Thoracic aorta (tissue), 2 donors: ENCODE results near the gene PTPRR. TPM values are rescaled to one million over a fixed set of nuclear protein-coding genes. Genes with fewer than 3 reads are reported as not detected.

Experiments
- ATAC-seq: fragments of 150-250 bp; one replicate; pipeline ENCODE4 v1.8.0; 2017; ENCODE audit warnings: low read depth; ENCODE audit not compliant: insufficient number of reproducible peaks, low FRiP score
- DNase-seq: peaks from one replicate; pipeline ENCODE4 v3.0.0-alpha.2; 2020; ENCODE audit warnings: low spot score
- H3K27ac ChIP-seq, 2 donors: fragments of 200-600 bp; sonication (generic); 1 replicate in 1 of 2; 2 replicates in 1 of 2; pipeline ENCODE4 v1.5.1; 2016; ENCODE audit warnings: mild to moderate bottlenecking in 2 of 2, moderate library complexity in 2 of 2
- H3K27me3 ChIP-seq: fragments of 200-600 bp; sonication (generic); replicated peaks from 2 replicates; pipeline ENCODE4 v1.6.0; 2016; ENCODE audit warnings: mild to moderate bottlenecking; ENCODE audit not compliant: insufficient read depth
- H3K36me3 ChIP-seq: fragments of 200-600 bp; sonication (generic); one replicate; pipeline ENCODE4 v1.5.1; 2016
- H3K4me1 ChIP-seq, 2 donors: fragments of 200-600 bp; sonication (generic); 1 replicate in 1 of 2; 2 replicates in 1 of 2; pipeline versions ENCODE4 v1.5.1 to v1.6.0; 2016; ENCODE audit warnings: low read depth in 2 of 2, mild to moderate bottlenecking in 1 of 2; ENCODE audit not compliant: control insufficient read depth in 1 of 2
- H3K4me3 ChIP-seq: fragments of 200-600 bp; sonication (generic); 2 replicates; pipeline ENCODE4 v1.5.1; 2016; ENCODE audit warnings: mild to moderate bottlenecking
- H3K9me3 ChIP-seq: fragments of 200-600 bp; sonication (generic); 2 replicates; pipeline ENCODE4 v1.5.1; 2016
- total RNA-seq, 2 donors: library from RNA; depleted of rRNA; stranded (reverse); fragments of >200 nt; gene quantifications; one replicate each; pipeline versions ENCODE4 v1.1.0 to v1.2.3, GENCODE V29; 2016
- TF ChIP-seq, protein P1 (sequence below): fragments of 200-600 bp; sonication (generic); IDR thresholded peaks from one replicate; pipeline ENCODE4 v1.5.1; 2019; ENCODE audit warnings: antibody characterized with exemption

Gene PTPRR
- total RNA-seq, 2 donors from 2014 or later: 0.27 to 0.35 TPM

DNA sequence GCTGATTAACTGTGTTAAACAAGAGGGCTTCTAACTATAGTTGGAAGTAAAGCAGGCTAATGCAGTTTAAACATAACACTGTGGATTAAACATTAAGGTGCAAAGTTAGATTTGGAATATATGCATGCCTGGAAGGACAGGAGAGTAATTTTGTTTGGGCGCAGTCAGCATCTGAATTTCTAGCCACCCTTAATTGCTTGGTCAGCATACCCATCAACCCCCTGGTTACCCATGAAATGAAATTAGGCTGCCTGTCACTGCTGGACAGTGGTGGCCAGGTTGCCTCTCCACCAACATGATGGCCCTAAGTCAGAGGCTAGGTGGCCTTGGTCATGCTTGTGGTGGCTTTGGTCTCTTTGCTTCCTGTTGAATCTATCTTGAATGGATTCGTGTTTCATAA lies 253.3 kb downstream of the PTPRR start:
- H3K27ac ChIP-seq: no peak overlapping the region
- H3K27me3 ChIP-seq: no peaks in the 10 kb centered on the region
- no peak for DNase-seq
- TF ChIP-seq, protein P1, sequence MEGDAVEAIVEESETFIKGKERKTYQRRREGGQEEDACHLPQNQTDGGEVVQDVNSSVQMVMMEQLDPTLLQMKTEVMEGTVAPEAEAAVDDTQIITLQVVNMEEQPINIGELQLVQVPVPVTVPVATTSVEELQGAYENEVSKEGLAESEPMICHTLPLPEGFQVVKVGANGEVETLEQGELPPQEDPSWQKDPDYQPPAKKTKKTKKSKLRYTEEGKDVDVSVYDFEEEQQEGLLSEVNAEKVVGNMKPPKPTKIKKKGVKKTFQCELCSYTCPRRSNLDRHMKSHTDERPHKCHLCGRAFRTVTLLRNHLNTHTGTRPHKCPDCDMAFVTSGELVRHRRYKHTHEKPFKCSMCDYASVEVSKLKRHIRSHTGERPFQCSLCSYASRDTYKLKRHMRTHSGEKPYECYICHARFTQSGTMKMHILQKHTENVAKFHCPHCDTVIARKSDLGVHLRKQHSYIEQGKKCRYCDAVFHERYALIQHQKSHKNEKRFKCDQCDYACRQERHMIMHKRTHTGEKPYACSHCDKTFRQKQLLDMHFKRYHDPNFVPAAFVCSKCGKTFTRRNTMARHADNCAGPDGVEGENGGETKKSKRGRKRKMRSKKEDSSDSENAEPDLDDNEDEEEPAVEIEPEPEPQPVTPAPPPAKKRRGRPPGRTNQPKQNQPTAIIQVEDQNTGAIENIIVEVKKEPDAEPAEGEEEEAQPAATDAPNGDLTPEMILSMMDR: no peak
- no peaks in the 10 kb centered on the region for H3K9me3 ChIP-seq
- H3K4me3 ChIP-seq: no peak overlapping the region
- no peaks in the 10 kb centered on the region for H3K4me1 ChIP-seq
- ATAC-seq: no peak
- no peaks in the 10 kb centered on the region for H3K36me3 ChIP-seq

DNA sequence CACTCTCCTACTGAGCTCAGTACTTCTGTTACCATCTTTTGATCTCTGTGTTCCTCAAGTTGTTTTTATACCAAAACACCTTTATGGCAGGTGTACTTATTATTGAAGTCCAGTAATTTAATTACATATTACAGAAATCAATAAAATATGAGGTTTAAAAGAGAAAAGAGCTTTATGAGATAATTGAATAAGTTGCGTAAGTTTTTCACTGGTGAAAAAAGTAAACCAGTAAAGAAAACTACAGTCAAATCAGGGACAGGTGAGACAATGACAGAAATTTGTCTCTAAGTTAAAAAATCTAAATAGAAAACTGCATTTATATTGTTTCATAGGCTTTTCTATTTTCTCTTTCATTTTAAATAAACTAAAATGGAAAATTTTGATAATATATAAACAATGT lies 254.2 kb downstream of the PTPRR start:
- Histone ChIP-seq H3K9me3 (no peaks in the 10 kb centered on the region), H3K4me1 (peaks cover 0 to 4% of the 10 kb centered on the region in 2 donors), H3K27ac (no peak overlapping the region), H3K4me3 (no peak overlapping the region), H3K27me3 (no peaks in the 10 kb centered on the region), H3K36me3 (no peaks in the 10 kb centered on the region)
- no peak for ATAC-seq
- DNase-seq: no peak
- TF ChIP-seq, protein P1: no peak

DNA sequence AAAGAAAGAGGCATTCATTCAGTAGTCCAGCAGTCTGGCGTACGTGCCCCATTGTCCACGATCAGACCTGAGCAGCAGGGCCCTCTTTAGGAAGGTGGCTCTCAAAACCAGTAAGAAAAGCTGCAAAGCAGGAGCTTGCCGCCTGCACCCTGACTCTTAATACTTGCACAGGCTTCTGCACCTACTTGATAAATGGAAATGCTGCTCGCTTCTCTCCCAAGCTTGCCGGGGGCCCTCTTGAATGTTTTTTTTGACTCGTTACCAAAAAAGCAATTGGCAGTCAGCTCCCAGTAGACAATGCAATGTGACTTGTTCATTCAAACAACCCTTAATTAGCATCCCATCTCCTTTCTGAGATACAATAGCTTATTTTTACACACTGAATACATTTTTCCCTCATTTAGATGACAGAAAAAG lies 256.1 kb downstream of the PTPRR start:
- H3K27me3 ChIP-seq: no peaks in the 10 kb centered on the region
- no peak overlapping the region for H3K27ac ChIP-seq
- H3K4me1 ChIP-seq: peaks cover 0 to 8% of the 10 kb centered on the region in 2 donors
- DNase-seq (no peak), ATAC-seq (no peak)
- H3K36me3 ChIP-seq: no peaks in the 10 kb centered on the region
- H3K9me3 ChIP-seq: no peaks in the 10 kb centered on the region
- TF ChIP-seq, protein P1: no peak
- H3K4me3 ChIP-seq: no peak overlapping the region

DNA sequence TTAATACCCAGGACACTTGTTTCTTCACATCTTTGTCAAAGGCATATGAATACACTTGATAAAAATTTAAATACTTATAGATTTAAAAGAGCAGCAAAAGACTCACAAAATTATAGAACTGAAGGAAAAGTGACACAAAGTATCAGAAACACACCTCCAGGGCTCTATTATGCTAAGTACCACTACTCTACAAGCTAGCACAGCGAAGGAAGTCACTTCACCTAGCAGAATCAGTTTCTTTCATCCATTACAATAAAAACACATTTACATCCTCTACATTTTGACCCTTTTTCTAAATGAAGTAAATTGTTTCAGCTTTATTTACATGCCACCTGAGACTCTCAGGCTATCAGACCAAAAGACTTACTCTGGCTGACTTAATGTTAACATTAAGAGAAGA lies 256.7 kb downstream of the PTPRR start:
- Histone ChIP-seq H3K4me3 (no peak overlapping the region), H3K27ac (no peak overlapping the region), H3K4me1 (peaks cover 0 to 8% of the 10 kb centered on the region in 2 donors), H3K9me3 (no peaks in the 10 kb centered on the region), H3K27me3 (no peaks in the 10 kb centered on the region), H3K36me3 (no peaks in the 10 kb centered on the region)
- DNase-seq (no peak), ATAC-seq (no peak)
- TF ChIP-seq, protein P1: no peak

DNA sequence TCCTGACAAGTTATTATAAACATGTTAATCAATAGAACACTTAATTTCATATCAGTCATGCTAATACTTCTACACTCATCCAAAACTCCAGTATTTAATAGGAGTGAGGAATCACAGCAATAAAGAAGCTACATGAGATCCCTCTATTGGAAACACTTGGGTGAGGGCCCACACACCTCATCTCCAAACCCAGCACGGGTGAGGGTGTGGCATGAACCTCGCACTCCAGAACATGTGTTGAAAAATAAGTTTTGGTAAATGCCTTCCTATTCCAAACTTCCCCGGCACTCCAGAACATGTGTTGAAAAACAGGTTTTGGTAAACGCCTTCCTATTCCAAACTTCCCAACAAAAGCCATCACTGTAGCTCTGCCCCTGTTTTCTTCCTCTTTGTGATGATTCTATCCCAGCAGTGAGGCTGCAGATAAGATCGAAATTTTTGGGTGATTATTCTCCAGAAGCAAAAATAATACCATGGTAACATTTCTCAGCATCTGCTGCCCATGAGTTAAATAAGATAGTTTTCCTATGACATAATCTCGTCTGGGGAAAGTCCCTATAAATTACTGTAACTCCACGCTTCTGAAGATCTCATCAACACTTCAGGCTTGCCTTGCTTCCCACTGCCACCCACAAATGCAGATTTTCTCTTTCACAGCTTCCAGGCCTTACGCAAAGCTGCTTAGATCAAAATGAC lies 258.9 kb downstream of the PTPRR start:
- H3K27me3 ChIP-seq: no peaks in the 10 kb centered on the region
- H3K36me3 ChIP-seq: no peaks in the 10 kb centered on the region
- no peaks in the 10 kb centered on the region for H3K9me3 ChIP-seq
- no peak for DNase-seq
- no peak for ATAC-seq
- no peak overlapping the region for H3K4me3 ChIP-seq
- TF ChIP-seq, protein P1: no peak
- H3K27ac ChIP-seq: no peak overlapping the region
- H3K4me1 ChIP-seq: peaks cover 0 to 8% of the 10 kb centered on the region in 2 donors
